IPS-18a (cell line): ENCODE measurements around the gene ING4.

Experiments used
- H3K27ac ChIP-seq: one replicate; pipeline ENCODE4 v1.5.1; 2013; ENCODE audit warnings: low read length
- H3K27me3 ChIP-seq: one replicate; pipeline ENCODE4 v1.6.1; 2013; ENCODE audit warnings: mild to moderate bottlenecking, low read length; ENCODE audit not compliant: control insufficient read depth, insufficient read depth
- H3K36me3 ChIP-seq: one replicate; pipeline ENCODE4 v1.6.1; 2013; ENCODE audit warnings: low read depth, low read length; ENCODE audit not compliant: control insufficient read depth
- H3K4me1 ChIP-seq: one replicate; pipeline ENCODE4 v1.6.1; 2013; ENCODE audit warnings: low read depth, low read length; ENCODE audit not compliant: control insufficient read depth
- H3K4me3 ChIP-seq: one replicate; pipeline ENCODE4 v1.5.1; 2013; ENCODE audit warnings: low read length
- H3K9ac ChIP-seq: one replicate; pipeline ENCODE4 v1.6.1; 2013; ENCODE audit warnings: mild to moderate bottlenecking, low read length, moderate library complexity
- H3K9me3 ChIP-seq: one replicate; pipeline ENCODE4 v1.6.1; 2013; ENCODE audit warnings: low read depth, low read length; ENCODE audit not compliant: control insufficient read depth

Gene ING4

DNA sequence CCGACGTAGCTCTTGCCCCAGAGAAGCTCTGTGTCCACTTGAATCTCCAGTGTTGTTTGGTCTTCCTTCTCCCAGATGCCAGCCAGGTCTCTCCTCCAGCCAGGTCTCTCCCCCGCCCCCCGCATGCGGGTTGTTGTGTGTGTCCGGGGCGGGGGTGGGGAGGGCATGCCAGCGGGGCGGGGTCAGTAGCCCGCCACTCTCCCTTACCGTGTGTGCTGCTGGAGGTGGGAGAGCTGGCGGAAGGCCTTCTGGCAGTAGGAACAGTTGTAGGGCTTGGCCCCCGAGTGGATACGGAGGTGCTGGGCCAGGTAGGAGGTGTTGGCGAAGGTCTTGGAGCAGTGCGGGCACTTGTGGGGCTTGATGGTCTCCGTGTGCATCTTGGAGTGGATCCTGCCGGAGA is 9.2 kb upstream of the ING4 start:
- Histone ChIP-seq H3K27me3 (no peaks in the 10 kb centered on the region), H3K27ac (no peak overlapping the region), H3K9ac (no peak overlapping the region), H3K9me3 (no peaks in the 10 kb centered on the region), H3K4me1 (no peaks in the 10 kb centered on the region), H3K36me3 (peaks cover 84% of the 10 kb centered on the region), H3K4me3 (no peak overlapping the region)

DNA sequence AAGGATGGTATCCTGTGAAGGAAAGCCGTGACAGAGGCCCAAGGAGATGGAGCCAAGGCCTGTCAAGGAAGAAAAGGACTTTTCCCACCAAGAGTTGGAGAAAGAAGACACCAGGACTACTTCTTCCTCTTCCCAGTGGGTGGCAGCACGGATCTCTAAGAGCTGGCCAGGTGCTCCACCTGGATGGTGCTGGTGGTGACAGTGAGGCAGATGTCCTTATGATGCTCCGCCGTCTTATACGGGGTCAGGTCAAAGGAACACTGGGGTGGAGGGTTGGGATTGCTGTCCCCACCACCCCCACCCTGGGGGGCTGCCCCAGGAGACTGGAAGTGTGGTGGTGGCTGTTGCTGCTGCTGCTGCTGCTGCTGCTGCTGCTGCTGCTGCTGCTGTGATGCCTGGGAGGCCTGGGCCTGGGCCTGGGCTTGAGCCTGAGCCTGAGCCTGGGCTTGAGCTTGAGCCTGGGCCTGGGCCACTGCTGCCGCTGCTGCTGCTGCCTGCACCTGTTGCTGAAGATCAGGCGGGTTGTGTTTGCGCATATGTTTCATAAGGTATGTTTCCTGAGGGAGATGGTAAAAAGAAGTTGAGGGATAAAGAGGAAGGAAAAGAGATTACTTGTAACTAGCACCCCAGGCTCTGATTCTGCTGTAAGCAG is 4.8 kb upstream of the ING4 start:
- Histone ChIP-seq H3K9me3 (no peaks in the 10 kb centered on the region), H3K36me3 (peaks cover 61% of the 10 kb centered on the region), H3K4me3 (no peak overlapping the region), H3K9ac (no peak overlapping the region), H3K4me1 (no peaks in the 10 kb centered on the region), H3K27ac (no peak overlapping the region), H3K27me3 (no peaks in the 10 kb centered on the region)

DNA sequence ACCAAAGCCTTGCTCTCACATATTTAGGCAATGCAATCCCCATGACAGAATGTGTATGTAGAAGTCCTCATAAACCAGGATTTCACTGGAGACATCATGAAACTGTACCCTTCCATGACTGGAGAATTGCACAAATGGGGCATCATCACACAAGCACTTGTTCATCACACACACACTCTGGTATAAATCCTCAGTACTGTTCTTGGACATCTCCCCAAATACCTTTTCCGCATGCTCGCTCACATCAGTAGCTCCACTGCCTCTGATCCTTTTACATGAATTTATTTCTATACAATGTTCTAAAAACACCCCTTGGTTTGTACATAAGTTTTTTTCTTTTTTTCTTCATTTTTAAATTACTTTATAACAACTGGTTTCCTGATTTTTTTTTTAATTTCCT is 3.3 kb upstream of the ING4 start:
- Histone ChIP-seq H3K27me3 (no peaks in the 10 kb centered on the region), H3K4me3 (no peak overlapping the region), H3K4me1 (peaks cover 5% of the 10 kb centered on the region), H3K27ac (no peak overlapping the region), H3K36me3 (peaks cover 47% of the 10 kb centered on the region), H3K9me3 (no peaks in the 10 kb centered on the region), H3K9ac (no peak overlapping the region)

DNA sequence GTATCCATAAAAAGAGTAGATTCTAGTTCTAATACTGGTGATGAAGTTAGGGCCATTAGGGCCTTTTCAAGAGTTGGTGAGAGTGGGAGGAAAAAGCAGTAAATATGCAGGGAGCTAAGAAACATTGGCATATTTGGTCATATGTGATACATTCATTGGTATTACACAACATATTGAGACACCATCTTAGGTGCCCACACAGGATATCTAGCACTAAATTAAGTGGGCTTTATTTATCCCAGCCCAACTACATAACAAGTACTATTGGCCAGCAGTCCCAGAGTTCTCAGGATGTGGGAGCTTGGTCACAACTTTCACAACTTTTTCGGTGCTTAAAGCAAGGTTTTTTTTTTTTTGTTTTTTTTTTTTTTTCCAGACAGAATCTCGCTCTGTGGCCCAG is 2.0 kb upstream of the ING4 start:
- no peaks in the 10 kb centered on the region for H3K27me3 ChIP-seq
- peaks cover 5% of the 10 kb centered on the region for H3K4me1 ChIP-seq
- H3K4me3 ChIP-seq, result no peak overlapping the region
- no peak overlapping the region for H3K9ac ChIP-seq
- H3K27ac ChIP-seq, result no peak overlapping the region
- no peaks in the 10 kb centered on the region for H3K9me3 ChIP-seq
- peaks cover 34% of the 10 kb centered on the region for H3K36me3 ChIP-seq

DNA sequence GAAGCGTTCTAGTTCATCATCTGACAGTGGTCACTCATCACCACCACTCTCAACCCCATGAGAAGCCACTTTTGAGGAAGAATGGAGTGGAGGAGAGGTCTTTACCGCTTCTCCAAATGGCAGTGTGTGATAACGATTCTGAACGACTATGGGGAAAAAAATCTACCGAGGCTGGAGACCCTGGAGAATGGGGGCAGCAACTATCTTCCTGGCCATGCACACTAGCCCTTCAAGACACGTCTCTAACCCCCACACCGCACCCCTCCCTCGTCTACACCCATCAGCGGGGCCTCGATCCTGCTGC is 365 bp downstream of the ING4 start:
- peaks cover 5% of the 10 kb centered on the region for H3K4me1 ChIP-seq
- peak overlapping the region; percentile 5 for H3K27ac ChIP-seq
- H3K9me3 ChIP-seq, result no peaks in the 10 kb centered on the region
- H3K9ac ChIP-seq, result peak overlapping the region; percentile 80
- peak overlapping the region; percentile 83 for H3K4me3 ChIP-seq
- no peaks in the 10 kb centered on the region for H3K27me3 ChIP-seq
- H3K36me3 ChIP-seq, result peaks cover 14% of the 10 kb centered on the region

DNA sequence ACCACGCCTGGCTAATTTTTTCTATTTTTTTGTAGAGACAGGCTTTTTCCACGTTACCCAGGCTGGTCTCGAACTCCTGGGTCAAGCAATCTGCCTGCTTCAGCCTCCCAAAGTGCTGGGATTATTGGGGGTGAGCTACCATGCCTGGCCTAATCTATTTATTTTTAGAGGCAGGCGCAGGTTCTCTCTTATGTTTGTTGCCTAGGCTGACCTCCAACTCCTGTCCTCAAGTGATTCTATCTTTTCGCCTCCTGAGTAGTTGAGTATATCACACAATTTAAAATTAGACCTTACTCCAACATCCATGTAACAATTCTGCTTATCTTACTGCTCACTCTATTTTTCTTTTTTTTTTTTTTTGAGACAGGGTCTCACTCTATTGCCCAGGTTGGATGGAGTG is 8.9 kb downstream of the ING4 start:
- H3K9ac ChIP-seq, result no peak overlapping the region
- H3K4me1 ChIP-seq, result no peaks in the 10 kb centered on the region
- H3K36me3 ChIP-seq, result peaks cover 34% of the 10 kb centered on the region
- H3K9me3 ChIP-seq, result no peaks in the 10 kb centered on the region
- no peak overlapping the region for H3K4me3 ChIP-seq
- no peaks in the 10 kb centered on the region for H3K27me3 ChIP-seq
- H3K27ac ChIP-seq, result no peak overlapping the region

DNA sequence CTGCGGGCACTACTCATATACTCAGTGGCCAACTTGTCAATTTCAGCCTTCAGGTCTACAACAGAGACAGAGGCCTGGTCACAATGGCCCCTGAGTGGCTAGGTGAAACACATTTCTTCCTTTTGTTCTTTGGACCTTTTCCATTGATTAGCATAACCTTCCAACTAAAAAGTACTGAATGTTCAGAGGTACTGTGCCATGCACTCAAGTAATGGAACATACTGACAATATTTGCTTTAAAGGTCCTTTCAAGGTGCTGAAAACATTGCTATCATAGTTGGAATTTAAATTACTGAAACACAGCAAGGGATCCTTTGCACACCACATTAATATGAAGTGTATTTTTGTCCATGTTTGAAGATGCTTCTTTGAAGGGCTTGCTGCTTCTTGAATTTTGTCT is 9.6 kb downstream of the ING4 start:
- H3K9ac ChIP-seq, result no peak overlapping the region
- peaks cover 34% of the 10 kb centered on the region for H3K36me3 ChIP-seq
- H3K27ac ChIP-seq, result no peak overlapping the region
- no peaks in the 10 kb centered on the region for H3K27me3 ChIP-seq
- no peak overlapping the region for H3K4me3 ChIP-seq
- H3K4me1 ChIP-seq, result no peaks in the 10 kb centered on the region
- H3K9me3 ChIP-seq, result no peaks in the 10 kb centered on the region

DNA sequence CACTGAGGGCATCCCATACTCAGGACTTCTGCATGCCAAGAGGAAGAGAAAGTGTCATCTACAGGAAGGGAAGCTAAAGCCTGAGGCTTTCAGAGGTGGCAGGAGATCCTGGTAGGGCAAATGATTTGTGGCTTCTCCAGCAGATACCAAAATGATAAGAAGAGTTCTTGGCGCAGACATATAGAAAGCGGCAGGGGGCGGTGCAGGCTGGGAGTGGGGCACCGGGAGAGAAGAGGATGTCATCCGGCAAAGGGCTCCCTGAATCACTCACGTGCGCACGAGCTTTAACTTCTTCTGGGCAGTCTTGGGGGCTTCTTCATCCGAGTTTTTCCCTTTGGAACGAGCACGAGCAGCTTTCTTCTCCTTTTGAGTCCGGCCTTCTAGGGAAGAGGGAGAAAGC is 10.5 kb downstream of the ING4 start:
- Histone ChIP-seq H3K9me3 (no peaks in the 10 kb centered on the region), H3K36me3 (peaks cover 34% of the 10 kb centered on the region), H3K4me3 (no peak overlapping the region)

DNA sequence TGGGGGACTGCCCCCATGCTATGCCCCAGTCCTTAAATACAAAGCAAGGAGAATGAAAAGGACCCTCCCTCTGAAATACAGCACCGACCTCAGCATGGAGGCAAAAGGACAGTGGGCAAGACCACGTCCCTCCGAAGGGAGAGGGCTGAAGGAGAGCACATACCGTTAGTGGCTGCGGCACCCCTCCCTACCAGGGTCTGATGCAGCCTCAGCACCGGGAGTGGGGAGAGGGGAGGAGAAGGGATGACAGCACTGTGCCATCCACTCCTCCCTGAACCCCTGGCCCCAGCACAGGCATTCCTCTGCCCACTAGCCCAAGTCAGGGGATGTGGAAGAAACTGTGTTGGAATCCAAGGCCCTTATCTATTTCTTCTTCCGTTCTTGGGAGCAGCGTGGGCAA is 12.1 kb downstream of the ING4 start:
- Histone ChIP-seq H3K27ac (no peak overlapping the region), H3K4me3 (no peak overlapping the region), H3K9me3 (no peaks in the 10 kb centered on the region), H3K36me3 (peaks cover 26% of the 10 kb centered on the region), H3K9ac (no peak overlapping the region), H3K4me1 (peaks cover 3% of the 10 kb centered on the region), H3K27me3 (peaks cover 8% of the 10 kb centered on the region)

More for the DNA sequence above, 10.5 kb downstream of the ING4 start:
- no peak overlapping the region for H3K9ac ChIP-seq
- H3K27me3 ChIP-seq, result no peaks in the 10 kb centered on the region
- H3K27ac ChIP-seq, result no peak overlapping the region
- H3K4me1 ChIP-seq, result no peaks in the 10 kb centered on the region

DNA sequence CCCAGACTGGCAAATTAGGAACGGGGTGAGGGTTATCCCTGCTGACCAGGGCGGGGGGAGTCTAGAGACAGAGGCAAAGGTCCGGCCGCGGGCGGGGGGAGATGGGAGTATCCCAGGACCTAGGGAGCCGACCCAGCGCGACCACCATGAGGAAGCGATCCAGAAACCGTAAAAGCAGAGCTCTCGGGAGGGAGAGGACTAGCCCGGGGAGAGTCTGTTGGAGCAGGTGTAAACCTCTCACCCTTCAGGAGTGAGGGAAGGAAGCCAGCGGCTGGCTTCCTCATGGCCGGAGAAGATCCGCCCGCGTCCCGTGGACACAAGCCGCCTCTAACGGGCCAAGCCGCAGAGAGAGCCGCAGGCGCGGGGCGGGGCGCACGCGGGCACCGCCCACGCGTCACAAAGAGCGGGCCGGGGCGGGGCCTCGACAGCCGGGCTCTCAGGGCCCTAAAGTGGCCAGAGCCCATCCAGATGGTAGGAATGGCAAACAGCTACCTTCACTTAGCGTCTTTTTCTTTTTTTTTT is 15.8 kb downstream of the ING4 start, which contains the start of gene ACRBP:
Gene ACRBP, minus strand, starts transcription at position 350 of the 522 bp plus-strand sequence. Its CDS starts 66 bp downstream, at position 284.
- H3K9ac ChIP-seq, result peak within 1 kb of the TSS; percentile 41
- peak within 1 kb of the TSS; percentile 72 for H3K4me3 ChIP-seq

DNA sequence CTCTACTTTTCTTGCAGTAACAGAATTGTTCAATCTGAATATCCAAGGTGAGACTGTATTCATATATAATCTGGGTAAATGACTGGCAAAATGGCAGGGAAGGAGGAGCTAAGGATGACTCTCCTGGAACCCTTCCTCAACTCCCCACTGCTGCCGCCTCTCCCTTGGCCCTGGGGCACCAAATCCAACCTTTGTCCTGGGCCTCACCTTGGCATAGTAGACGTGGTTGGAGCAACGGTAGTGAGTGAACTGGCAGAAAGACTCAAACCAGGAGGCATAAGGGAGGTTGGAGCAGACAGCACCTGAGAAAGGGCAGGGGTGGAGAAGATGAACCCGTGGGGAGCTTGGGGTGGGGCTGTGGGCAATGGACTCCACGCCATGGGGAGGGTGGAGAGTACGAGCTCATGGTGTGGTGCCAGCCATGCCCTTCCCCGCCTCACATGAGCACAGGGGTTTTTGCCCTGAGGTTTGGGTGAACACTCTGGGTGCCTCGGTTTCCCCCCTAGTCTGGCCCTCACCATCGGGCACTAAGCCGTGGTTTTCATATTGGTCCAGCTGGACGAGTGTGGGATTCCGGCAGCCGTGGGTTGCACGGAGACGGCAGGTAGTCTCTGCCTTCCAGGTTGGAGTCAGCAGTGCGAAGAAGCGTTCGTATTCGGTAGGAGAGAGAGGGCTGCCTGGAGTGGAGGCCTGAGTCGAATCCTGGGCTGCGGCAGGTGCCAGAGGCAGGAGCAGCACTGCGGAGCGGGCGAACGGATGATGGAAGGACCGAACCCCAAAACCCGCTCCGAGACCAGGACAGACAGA is 16.4 kb downstream of the ING4 start:
- Histone ChIP-seq H3K27me3 (peaks cover 11% of the 10 kb centered on the region), H3K9ac (peak overlapping the region; percentile 41), H3K36me3 (peaks cover 14% of the 10 kb centered on the region), H3K4me1 (peaks cover 3% of the 10 kb centered on the region), H3K9me3 (no peaks in the 10 kb centered on the region), H3K4me3 (peak overlapping the region; percentile 72), H3K27ac (no peak overlapping the region)

More for the DNA sequence above, 15.8 kb downstream of the ING4 start, which contains the start of gene ACRBP:
- H3K4me1 ChIP-seq, result peaks cover 3% of the 10 kb centered on the region
- peaks cover 15% of the 10 kb centered on the region for H3K36me3 ChIP-seq
- H3K27ac ChIP-seq, result no peak within 1 kb of the TSS
- H3K9me3 ChIP-seq, result no peaks in the 10 kb centered on the region
- H3K27me3 ChIP-seq, result peaks cover 8% of the 10 kb centered on the region
